Measurements from ENCODE around the gene RGMA.

DNA sequence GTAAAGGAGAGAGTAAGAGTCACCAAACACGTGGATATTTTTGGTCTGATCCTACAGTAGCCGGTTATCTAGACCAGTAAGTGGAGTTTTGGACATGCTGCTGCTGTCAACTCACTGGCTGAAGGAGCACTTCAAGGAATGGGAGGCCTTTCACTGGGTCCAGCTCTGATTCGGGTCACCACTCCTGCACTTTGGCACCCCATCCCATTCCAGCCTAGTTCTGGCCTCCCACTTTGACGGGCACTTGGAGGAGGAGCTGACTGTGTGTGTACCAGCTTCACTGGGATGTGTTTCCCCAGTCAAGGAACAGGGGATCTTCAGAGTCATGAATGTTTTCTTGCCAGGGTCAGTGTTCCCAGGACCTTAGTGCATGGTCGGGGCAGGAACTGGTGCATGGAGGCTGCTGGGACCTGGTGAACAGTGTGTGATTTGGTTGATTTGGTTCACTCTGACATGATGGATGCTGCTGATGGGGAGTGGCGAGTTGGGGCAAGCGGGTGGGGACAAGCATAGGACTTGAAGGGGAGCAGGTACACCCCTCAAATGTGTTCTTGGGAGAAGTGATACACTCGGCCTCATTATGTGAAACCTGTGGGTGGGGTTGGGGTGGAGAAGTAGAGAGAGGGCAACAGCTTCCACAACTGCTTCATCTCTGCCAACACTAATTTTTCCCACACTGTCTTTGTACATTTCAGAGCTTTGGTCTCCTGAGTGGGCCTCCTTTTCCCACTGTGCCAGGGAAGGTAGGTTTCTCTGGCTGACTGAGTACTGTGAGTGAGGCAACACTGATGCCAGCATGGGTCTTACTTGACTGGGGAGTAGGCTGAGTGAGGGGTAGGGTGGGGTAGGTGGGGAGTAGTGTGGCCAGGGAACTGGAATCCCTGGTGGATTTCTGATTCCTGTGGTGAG lies 64.0 kb downstream of the RGMA start:
- TF ChIP-seq GATA3 (IDR thresholded peaks at IDR 0.05; ENCODE audit: low read depth, low read length) (no peak), GATA2 (IDR thresholded peaks at IDR 0.05; ENCODE audit: low read depth, low read length) (no peak)

Data from SH-SY5Y (cell line).